Ascending aorta (tissue), 2 donors: Measurements from ENCODE around the gene BRD7. TPM values are rescaled to one million over a fixed set of nuclear protein-coding genes. Genes with fewer than 3 reads are reported as not detected.
A peak's percentile ranks its signal among the peaks of the same experiment; 100 is the strongest.

Experiments
- DNase-seq, 2 donors: peaks; one replicate each; pipeline ENCODE4 v3.0.0-alpha.2; 2019; ENCODE audit warnings: low spot score in 2 of 2
- H3K27ac ChIP-seq, 2 donors: fragments of 200-600 bp; sonication (generic); one replicate each; pipeline ENCODE4 v1.5.1; 2016 to 2017; ENCODE audit warnings: mild to moderate bottlenecking in 1 of 2
- H3K27me3 ChIP-seq: fragments of 200-600 bp; sonication (generic); one replicate; pipeline ENCODE4 v1.5.1; 2017
- H3K36me3 ChIP-seq, 2 donors: fragments of 200-600 bp; sonication (generic); one replicate each; pipeline ENCODE4 v1.5.1; 2016
- H3K4me1 ChIP-seq, 2 donors: fragments of 200-600 bp; sonication (generic); one replicate each; pipeline ENCODE4 v1.5.1; 2016 to 2017; ENCODE audit warnings: mild to moderate bottlenecking in 1 of 2
- H3K4me3 ChIP-seq, 2 donors: fragments of 200-600 bp; sonication (generic); one replicate each; pipeline ENCODE4 v1.5.1; 2016 to 2017; ENCODE audit warnings: mild to moderate bottlenecking in 1 of 2
- H3K9me3 ChIP-seq, 2 donors: fragments of 200-600 bp; sonication (generic); one replicate each; pipeline ENCODE4 v1.5.1; 2016
- CTCF ChIP-seq, 3 experiments: fragments of 200-600 bp in 2 of 3; fragments of 450-650 bp in 1 of 3; sonication (generic) in 2 of 3; IDR thresholded peaks; one replicate each; pipeline ENCODE4 v1.5.1; 2016 to 2019; ENCODE audit warnings: antibody characterized with exemption in 3 of 3, mild to moderate bottlenecking in 1 of 3, moderate library complexity in 1 of 3
- intact Hi-C: fragments of 100-400 bp; cut with DNase I; formaldehyde crosslinking; loops from one replicate; pipeline ENCODE4 v1.15.1; 2023
- total RNA-seq: library from RNA; depleted of rRNA; stranded (reverse); fragments of >200 nt; gene quantifications from one replicate; pipeline ENCODE4 v1.1.0, GENCODE V29; 2016

BRD7 gene
- total RNA-seq, 1 donor from 2014 or later: 17.7 TPM

DNA sequence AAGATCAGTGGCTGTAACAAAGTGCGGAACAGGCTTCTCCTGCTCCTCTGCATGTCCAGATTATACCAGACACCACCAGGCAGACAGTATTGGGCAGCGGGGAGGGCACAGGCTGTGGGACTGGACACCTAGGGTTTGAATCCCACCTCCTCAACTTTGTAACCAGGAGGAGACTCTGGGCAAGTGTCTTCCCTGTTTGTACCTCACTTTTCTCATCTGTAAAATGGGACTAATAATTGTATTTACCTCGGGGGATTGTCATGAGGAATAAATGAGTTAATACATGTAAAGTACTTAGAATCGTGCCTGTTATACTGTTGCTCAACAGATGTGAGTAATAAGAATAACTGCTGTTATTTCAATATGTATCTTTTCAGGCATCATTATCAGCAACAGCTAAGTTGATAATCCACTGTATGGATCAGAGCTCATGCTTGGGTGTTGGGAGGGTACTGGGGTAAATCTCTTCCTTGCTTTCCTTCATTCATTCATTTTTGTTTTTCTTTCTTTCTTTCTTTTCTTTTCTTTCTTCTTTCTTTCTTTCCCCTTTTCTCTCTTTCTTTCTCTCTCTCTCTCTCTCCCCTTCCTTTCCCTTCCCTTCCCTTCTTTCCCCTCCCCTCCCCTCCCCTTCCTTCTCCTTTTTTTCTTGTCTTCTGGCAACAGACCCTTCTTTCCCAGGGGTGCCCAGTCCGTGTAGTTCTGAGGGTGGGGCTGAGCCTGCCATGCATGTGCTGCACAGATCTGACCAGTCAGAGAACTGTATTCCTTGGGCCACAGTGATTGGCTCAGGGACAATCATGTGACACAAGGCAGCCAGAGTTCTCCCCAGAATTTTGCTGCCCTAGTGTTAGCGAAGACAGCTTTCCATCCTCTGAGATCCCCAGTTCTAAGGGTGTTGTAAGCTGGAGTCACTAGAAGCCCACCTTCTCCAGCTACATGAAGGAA is 25.3 kb upstream of the BRD7 start:
- Histone ChIP-seq H3K27me3 (no peaks in the 10 kb centered on the region), H3K27ac (no peak overlapping the region), H3K36me3 (no peaks in the 10 kb centered on the region), H3K4me3 (no peak overlapping the region), H3K4me1 (no peaks in the 10 kb centered on the region), H3K9me3 (no peaks in the 10 kb centered on the region)
- intact Hi-C loops: no loop called here
- TF ChIP-seq CTCF (IDR thresholded peaks at IDR 0.05): no peak
- DNase-seq: peak in 1 of 2 donors; percentile 16

DNA sequence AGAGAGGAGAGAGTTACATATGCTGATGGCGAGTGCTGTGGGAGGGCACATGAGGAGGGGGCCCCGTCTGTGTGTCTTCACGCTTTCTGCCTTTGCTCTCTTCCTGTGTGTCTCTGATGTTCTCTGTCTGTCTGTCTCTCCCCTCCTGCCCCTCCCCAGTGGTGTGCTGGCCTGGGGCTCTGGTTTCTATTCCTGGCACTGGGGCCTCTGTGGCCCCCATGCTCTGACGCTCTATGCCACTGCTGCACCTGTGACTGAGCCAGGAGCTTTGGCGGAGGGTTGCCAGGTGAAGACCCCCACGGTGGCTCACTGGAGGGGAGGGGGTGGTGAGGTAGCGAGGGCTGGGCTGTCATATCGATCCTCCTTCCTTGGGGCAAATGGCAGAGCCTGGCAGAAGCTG is 24.6 kb upstream of the BRD7 start:
- DNase-seq: peak in 1 of 2 donors; percentile 25
- no peak overlapping the region for H3K27ac ChIP-seq
- no peaks in the 10 kb centered on the region for H3K36me3 ChIP-seq
- H3K4me3 ChIP-seq: no peak overlapping the region
- TF ChIP-seq CTCF (IDR thresholded peaks at IDR 0.05): no peak
- H3K27me3 ChIP-seq: no peaks in the 10 kb centered on the region
- H3K9me3 ChIP-seq: no peaks in the 10 kb centered on the region
- intact Hi-C loops: no loop called here
- no peaks in the 10 kb centered on the region for H3K4me1 ChIP-seq

DNA sequence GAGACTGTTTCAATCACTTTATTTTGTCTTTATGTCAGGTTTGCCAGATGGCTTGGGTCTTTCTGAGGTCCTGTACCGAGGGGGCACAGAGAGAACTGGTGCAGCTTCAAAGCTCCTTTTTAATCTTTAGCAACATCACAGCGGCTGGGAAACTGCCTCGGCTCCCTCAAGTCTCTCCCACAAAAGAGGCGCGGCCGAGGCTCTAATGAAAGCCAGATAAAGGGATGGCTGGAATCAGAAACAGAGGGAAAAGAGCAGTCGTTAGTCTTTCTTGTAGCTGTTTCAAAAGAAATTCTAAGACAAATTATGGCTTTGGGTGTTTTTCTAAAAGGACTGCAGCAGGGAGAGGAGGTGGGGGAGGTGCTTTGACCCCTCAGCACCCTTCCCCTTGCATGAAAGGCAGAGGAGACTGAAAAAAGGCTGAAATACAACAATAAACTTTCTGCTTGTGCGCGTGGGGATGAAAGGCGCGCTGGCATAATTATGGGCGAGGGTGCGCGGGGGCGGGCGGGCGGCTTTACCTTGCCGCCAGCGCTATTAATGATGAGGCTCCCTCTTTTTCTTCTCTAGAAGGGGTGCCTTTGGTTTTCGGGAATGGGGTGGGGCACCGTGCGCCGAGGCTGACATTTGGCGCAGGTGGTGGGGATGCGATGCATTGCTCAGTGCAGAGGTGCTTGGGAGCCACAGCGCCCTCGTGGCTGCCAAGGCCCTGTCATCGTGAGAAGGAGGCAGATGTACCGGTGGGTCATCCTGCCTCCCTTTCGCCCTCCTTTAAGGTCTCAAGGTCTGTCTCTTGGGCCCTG is 22.3 kb upstream of the BRD7 start:
- intact Hi-C loops: no loop called here
- no peaks in the 10 kb centered on the region for H3K36me3 ChIP-seq
- H3K4me3 ChIP-seq: no peak overlapping the region
- peak in 1 of 2 donors; percentile 53 for DNase-seq
- H3K9me3 ChIP-seq: no peaks in the 10 kb centered on the region
- H3K27me3 ChIP-seq: no peaks in the 10 kb centered on the region
- no peaks in the 10 kb centered on the region for H3K4me1 ChIP-seq
- TF ChIP-seq CTCF (IDR thresholded peaks at IDR 0.05): no peak
- H3K27ac ChIP-seq: no peak overlapping the region

GRCh38 chr16:50390371-50390771 is 21.6 kb upstream of the BRD7 start:
- H3K36me3 ChIP-seq: no peaks in the 10 kb centered on the region
- H3K27ac ChIP-seq: no peak overlapping the region
- no peaks in the 10 kb centered on the region for H3K27me3 ChIP-seq
- peak in 1 of 2 donors; percentile 59 for DNase-seq
- intact Hi-C loops: no loop called here
- H3K4me3 ChIP-seq: no peak overlapping the region
- no peaks in the 10 kb centered on the region for H3K4me1 ChIP-seq
- H3K9me3 ChIP-seq: no peaks in the 10 kb centered on the region
- no peak for TF ChIP-seq CTCF (IDR thresholded peaks at IDR 0.05)

DNA sequence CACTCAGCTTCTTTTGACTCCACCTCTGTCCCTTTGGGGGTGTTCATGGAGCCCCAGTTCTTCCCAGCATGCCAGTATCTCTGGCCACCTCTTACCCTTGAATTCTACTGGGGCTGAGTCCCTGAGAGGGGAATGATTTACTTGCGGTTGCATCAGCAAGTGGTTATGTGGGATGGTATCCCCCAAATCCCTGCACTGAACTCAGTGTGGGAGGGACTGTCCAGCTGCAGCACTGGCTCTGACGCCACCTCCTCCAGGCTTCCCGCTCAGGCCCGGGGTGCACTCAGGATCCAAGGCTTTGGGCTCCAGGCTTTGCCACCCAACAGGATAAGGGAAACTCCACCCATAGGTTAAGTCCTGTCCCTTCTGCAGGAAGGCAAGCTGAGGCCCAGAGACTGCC is 21.1 kb upstream of the BRD7 start:
- Histone ChIP-seq H3K9me3 (no peaks in the 10 kb centered on the region), H3K4me1 (no peaks in the 10 kb centered on the region), H3K36me3 (no peaks in the 10 kb centered on the region), H3K4me3 (no peak overlapping the region), H3K27me3 (no peaks in the 10 kb centered on the region), H3K27ac (no peak overlapping the region)
- peak in 1 of 2 donors; percentile 11 for DNase-seq
- TF ChIP-seq CTCF (IDR thresholded peaks at IDR 0.05): no peak
- intact Hi-C loops: no loop called here
